SH-SY5Y (cell line): ENCODE measurements around the gene KCNN3.

ENCODE experiments used
- GATA2 ChIP-seq: IDR thresholded peaks from 2 replicates; pipeline ENCODE4 v1.6.1; 2011; ENCODE audit warnings: mild to moderate bottlenecking, low read depth, low read length
- GATA3 ChIP-seq: IDR thresholded peaks from 2 replicates; pipeline ENCODE4 v1.6.1; 2011; ENCODE audit warnings: low read depth, mild to moderate bottlenecking, low read length, moderate library complexity

Gene KCNN3

DNA sequence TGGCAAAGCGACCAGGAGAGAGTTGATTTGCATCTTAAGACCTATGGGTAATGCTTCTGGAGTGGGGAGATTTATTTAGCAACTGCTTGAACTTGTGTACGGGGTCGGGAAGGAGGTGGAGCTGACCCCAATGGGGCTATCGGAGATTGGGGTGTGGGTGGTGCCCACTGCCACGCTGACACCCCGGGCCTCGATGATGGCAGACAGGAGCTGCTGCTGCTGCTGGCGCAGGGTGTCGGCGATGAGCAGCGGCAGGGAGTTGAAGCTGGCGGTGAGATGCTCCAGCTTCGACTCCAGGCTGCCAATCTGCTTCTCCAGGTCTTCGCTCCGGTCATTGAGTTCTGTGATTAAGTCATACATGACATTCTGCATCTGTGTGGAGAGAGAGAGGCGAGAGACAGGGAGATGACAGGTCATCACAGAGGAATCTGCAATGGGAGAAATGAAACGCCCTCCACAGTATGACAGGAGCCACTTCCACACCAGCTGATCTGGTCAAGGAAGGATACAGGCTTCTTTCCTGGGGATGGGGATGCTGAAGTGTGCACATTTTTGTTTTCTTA lies 162.1 kb downstream of the KCNN3 start:
- TF ChIP-seq GATA2 (no peak), GATA3 (no peak)

DNA sequence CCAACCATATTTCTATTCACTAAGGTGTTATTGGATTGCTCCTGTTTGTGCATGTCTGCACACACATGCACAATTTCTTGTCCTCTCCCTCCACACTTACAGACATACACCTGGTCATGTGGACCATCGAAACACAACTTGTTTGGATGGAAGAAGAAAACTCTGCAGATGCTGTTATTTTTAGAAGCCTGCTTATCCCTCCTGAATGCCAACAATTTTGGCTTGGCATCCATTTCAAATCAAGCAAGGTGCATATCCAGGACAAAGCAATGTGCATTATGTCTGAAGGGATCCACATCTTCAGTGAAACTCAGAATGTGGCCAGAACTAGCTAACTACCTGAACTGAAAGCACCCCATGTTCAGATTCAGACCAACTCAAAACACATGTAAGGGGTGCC lies 163.2 kb downstream of the KCNN3 start:
- TF ChIP-seq GATA3 (no peak), GATA2 (no peak)

DNA sequence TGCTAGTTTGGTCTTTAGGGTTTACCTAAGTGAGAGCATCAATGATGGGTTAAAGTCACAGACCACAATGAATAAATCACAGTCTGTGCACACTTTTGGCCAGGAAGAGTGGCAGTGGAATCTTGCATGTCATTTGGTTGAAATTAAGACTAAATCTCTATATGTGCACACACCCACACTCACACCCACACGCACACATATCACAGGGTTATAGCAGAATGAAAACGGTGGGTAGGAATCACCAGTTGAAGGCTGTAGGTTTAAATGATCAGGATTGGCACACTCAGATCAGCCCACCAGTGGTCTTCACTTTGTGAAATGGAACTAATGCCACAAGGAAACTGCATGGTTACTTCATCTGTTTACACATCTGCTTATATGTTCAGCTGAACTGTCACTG lies 164.5 kb downstream of the KCNN3 start:
- TF ChIP-seq GATA3 (no peak), GATA2 (no peak)

DNA sequence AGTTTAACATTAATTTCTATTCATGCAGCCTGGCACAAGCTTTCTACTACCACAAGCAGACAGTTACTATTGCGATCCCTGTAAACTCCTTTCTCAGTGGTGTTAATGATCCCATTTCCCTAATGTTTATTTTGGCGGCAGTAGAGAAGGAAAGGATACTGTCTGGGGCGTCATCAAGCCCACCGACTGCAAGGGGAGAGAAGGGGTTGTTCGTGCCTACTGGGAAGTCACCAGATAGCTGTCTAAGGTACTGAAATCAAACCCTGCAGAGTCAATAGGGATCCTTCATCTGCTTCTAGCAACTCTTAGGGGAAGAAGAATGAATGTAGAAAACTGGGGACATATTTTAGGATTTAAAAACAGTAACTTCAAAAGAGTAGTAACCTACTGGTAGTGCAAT lies 166.9 kb downstream of the KCNN3 start:
- TF ChIP-seq GATA2 (no peak), GATA3 (no peak)

DNA sequence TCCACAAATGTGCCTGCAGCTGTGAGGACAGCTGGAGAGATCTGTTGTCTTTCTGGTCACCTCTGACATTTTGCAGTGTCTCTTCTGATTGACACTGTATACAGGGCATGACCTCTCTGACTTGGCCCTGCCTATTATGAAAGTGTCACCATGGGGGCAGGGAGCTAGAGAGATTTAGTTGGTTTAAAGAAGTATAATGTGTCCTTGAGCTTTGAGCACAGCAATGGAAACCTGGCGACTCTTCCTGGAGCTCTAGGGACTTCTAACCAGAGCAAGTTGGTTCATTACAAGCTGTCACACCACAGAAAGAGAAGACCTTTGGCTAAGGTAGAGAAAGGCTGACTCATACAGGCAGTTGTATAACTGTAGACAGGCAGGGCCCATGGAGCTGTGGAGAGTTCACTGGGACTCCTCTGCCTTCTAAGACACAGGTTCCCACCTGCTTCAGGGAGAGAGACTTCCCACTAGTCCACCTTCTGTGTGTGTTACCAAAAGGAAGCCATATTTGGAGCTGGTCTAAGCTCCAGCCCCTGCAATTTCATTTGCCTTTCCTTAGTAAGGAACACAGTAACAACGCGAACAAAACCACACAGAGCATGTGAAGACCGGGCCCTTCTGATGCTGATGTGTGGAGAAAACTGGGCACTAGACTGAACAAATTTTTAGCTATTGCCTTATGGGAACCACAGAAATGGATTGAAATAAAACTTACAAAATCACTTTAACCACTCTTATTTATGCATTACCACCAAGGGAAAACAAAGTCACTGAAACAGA lies 171.6 kb downstream of the KCNN3 start:
- TF ChIP-seq GATA3 (no peak), GATA2 (no peak)

DNA sequence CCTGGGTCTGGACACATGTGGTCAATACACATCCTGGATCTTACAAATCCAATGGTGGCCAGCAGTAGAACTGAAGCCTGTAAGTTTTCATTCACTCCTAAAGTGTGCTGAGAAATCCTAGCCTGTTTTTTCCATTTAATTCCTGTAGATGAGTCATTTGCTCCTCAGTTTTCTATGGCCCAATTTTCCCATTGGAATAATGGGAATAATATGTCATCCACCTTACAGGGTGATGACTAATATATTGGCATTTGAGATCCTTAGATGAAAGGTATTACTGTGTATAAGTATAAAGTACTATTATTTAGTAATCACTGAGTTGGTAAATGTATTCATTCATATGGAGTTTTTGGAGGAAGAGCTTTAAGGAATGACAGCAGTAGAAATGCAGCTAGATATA lies 172.4 kb downstream of the KCNN3 start:
- TF ChIP-seq GATA2, result no peak
- no peak for TF ChIP-seq GATA3

DNA sequence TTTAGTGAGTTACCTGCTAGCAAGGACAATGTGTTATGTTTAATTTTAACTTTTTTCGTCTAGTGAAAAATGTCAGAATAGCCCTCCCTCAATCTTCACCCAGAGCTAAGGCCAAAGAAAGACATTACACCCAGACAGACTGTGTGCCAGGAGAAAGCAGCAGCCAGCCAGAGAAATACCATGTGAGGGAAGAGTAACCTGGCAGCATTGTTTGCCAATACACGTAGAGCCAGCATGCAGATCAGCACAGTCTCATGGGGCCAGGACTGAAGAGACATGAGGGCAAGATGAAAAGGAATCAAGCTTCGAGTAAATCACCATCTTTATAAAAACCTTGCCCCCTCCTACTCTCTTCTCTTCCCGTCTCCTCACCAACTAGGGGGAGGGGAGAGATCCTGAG lies 173.6 kb downstream of the KCNN3 start:
- TF ChIP-seq GATA2 (no peak), GATA3 (no peak)

DNA sequence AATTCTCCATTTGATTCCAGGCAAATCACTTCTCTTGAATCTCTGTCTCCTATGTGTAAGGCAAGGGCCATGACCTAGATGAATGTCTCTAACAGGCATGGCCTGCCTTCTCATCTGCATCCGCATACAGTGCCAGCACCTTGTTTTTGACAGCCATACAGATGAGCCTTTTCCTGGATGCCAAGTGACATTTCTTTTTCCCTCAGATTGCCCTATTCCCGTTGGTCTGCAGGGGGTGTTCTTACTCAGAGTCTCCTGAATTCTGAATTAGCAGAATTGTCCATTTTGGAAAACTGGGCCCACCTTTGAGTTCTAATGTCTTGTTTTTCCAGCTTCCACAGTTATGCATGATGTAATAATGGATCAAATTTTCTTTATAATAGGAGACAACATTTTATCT lies 174.1 kb downstream of the KCNN3 start:
- no peak for TF ChIP-seq GATA2

DNA sequence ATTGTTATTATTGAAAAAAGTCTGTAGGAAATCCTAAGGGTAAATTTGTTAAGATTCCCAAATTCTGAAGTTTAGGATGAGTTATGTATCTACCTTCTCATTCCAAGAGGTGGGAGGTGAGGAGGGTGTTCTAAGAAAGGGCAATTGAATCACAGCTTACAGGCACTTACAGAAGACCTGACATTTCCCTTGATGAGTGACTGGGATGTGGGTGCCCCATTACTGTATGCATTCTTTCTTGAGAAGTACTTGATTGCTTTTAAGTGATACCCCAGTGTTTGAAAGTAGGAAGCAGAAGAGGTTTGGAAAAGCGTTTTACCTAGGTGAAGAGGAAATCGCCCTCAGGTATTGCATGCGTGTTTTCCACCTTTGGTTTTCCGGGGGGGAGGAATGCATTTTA lies 175.1 kb downstream of the KCNN3 start:
- TF ChIP-seq GATA2 (no peak), GATA3 (no peak)

DNA sequence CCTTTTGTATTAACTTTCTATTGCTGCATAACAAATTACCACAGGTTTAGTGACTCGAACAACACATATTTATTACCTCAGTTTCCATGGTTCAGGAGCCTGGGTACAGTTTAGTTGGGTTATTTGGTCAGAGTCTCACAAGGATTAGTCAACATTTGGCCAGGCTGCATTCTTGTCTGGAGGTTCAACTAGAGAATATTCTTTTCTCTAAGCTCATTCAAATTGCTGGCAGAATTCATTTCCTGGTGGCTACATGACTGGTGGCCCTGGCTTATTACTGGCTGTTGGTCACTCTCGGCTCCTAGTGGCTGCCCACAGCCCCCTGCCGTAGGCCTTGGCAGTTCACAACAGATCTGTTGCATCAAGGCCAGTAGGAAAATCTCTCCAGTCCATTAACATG lies 181.0 kb downstream of the KCNN3 start:
- TF ChIP-seq GATA2, result no peak
- no peak for TF ChIP-seq GATA3

DNA sequence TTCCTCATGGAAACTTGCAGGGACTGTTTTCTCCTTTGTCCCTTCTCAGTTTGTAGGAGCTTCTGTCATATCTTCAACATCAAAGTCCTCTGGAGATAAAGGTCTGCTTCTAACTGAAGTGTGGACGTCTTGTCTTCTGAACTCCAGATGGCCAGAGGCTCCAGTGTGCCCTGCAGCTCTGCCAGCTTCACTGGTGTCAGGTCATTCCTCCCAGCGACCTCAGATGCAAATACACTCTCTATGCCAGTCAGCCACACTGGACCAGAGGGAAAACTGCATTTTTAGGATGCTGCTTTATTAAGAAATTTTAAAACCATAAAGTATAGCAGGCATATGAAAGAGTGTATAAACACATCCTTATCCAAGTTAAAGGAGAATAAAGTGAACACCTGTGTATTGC lies 183.6 kb downstream of the KCNN3 start:
- TF ChIP-seq GATA2 (peak; percentile 30; the same call in 1 of the 2 replicates), GATA3 (no peak)

DNA sequence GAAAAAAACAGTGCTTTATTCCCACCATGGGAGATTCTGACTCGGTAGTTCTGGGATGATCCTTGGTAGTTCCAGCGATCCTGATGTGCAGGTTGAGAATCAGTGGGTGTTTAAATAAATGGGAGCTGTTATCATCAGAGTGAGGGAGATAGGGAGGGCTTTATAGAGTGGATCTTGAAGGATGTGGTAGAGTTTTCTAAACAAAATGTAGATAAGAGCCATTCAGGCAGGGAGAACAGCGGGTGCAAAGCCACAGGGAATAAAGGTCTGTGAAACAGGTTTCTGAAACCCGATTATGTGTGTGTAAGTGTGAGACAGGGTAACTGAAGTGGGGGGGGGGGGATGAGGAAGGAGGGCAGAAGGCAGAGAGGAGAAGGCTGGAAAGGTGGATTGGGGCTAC lies 186.3 kb downstream of the KCNN3 start:
- TF ChIP-seq GATA2, result no peak

DNA sequence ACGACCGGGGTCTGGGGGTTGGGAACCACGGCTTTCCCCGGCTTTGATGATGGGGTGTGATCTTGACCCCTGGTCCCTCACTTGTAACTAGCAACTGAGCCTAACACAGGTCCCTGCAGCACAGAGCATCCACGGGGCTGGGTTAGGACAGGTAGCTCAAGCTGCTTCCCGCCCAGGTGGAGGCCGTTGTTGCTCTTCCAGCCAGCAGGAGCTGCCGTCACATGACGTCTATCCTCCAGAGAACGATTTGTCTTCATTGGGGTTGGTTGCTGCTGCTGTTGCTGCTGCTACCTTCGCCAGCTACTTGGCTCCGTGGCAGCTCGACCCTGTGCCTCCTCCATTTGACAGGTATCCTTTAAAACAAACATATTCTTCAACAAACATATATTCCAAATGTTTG lies 187.8 kb downstream of the KCNN3 start:
- TF ChIP-seq GATA3, result no peak
- no peak for TF ChIP-seq GATA2

DNA sequence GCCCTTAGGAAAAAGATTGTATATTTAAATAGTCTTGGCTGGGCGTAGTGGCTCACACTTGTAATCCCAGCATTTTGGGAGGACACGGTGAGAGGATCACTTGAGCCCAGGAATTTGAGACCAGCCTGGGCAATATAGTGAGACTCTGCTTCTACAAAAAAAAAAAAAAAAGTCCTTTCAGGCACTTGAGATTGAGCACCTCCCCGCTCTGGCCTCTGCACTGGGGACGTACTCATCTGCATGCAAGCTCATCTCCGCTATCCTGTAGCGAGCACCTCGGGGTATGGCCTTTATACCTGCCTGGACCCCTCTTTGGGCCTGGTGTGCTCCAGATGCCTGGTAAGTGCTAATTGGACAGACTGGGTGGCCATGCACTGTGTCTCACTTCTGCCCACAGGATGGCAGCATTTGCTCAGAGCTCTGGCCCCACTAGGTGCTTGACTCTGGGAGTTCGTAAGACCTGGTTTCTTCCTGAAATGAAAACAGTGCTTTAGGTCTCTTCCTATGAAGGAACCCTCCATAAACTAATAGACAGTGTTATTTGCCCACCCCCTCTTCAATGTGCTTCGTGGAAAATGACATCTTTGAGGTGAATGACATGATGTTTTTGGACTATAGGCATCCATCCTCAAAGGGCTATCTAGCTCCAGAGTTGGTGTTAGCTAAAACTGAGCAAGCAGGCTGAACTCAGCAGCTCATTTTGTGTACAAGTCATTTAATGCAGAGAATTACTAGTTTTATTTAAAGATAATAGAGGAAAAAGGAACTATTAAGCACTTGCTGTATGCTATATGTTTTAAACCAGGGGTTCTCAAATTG lies 200.4 kb downstream of the KCNN3 start:
- TF ChIP-seq GATA2 (no peak), GATA3 (no peak)
